ENCODE data around the gene GPX8. TPM values are rescaled to one million over a fixed set of nuclear protein-coding genes. Genes with fewer than 3 reads are reported as not detected.
A peak's percentile ranks its signal among the peaks of the same experiment; 100 is the strongest.

GPX8 gene
- 0.31 TPM for total RNA-seq (2013)
- not detected for polyA plus RNA-seq
- polyA minus RNA-seq: not detected in 2 replicates
- total RNA-seq: 0 to 1.7 (median 0) reads per million in 11 experiments

- H3K36me3 Mint-ChIP-seq: no peaks in the 10 kb centered on the region
- peaks cover 9% of the 10 kb centered on the region for H3K4me1 Mint-ChIP-seq
- peak in 2 of 3 donors; percentile 4 to 11 for DNase-seq
- peaks cover 12 to 23% of the 10 kb centered on the region in 2 donors for H3K27me3 ChIP-seq (ENCODE audit: control insufficient read depth in 2 of 2, insufficient read depth in 2 of 2, low read length in 2 of 2)
- no peak within 1 kb of the TSS for H3K27ac ChIP-seq (ENCODE audit: low read depth in 1 of 2, low read length in 2 of 2)
- peak within 1 kb of the TSS; percentile 34 for H3K4me2 ChIP-seq (replicated peaks; ENCODE audit: extremely low read depth, low read length, poor library complexity, severe bottlenecking)
- peak within 1 kb of the TSS in 1 of 2 donors; percentile 55 for H3K4me3 Mint-ChIP-seq
- whole genome bisulfite sequencing (ENCODE audit: insufficient coverage): 10% methylated on average over 3 of the region's 10 CpGs
- H3K27ac Mint-ChIP-seq: peak within 1 kb of the TSS in 2 of 7 donors; percentile 61 to 64
- no peaks in the 10 kb centered on the region for H4K20me1 ChIP-seq (ENCODE audit: insufficient read depth, low read length)
- H3K4me3 ChIP-seq (replicated peaks in 1 of 3; ENCODE audit: low read depth in 2 of 3, low read length in 3 of 3): no peak within 1 kb of the TSS
- H2AFZ ChIP-seq (ENCODE audit: insufficient read depth, low read depth, low read length, poor library complexity, severe bottlenecking): peak within 1 kb of the TSS; percentile 47
- H3K9me3 ChIP-seq (replicated peaks in 1 of 2; ENCODE audit: control insufficient read depth in 1 of 2, insufficient read depth in 1 of 2, low read length in 2 of 2): no peaks in the 10 kb centered on the region
- no peaks in the 10 kb centered on the region for H3K79me2 ChIP-seq (ENCODE audit: insufficient read depth, low read length)
- H3K9ac ChIP-seq (ENCODE audit: insufficient read depth, low read length, poor library complexity, severe bottlenecking): no peak within 1 kb of the TSS
- peak; percentile 21 for TF ChIP-seq CTCF (IDR thresholded peaks at IDR 0.05)
- H3K27me3 Mint-ChIP-seq (ENCODE audit: low read depth in 3 of 3): peaks cover 10 to 44% (median 26%) of the 10 kb centered on the region in 3 donors
- no peaks in the 10 kb centered on the region for H3K36me3 ChIP-seq (replicated peaks in 1 of 2; ENCODE audit: control insufficient read depth in 1 of 2, insufficient read depth in 2 of 2, low read length in 2 of 2)
- no peaks in the 10 kb centered on the region for H3K4me1 ChIP-seq (ENCODE audit: control insufficient read depth in 1 of 2, insufficient read depth in 2 of 2, low read length in 2 of 2)
- intact Hi-C loops (cut with micrococcal nuclease): no loop called here
- peaks cover 0 to 8% (median 2%) of the 10 kb centered on the region in 7 donors for H3K9me3 Mint-ChIP-seq
Observed at GRCh38 chr5:55159763-55160492, at the start of gene GPX8. GPX8 (plus strand) TSS chr5:55160171; CDS start chr5:55160193, 22 bp downstream.

- intact Hi-C loops (cut with micrococcal nuclease): no loop called here
- DNase-seq: no peak
- H3K27me3 ChIP-seq (ENCODE audit: control insufficient read depth in 2 of 2, insufficient read depth in 2 of 2, low read length in 2 of 2): no peaks in the 10 kb centered on the region
- H3K4me1 ChIP-seq (ENCODE audit: control insufficient read depth in 1 of 2, insufficient read depth in 2 of 2, low read length in 2 of 2): no peaks in the 10 kb centered on the region
- H3K27ac ChIP-seq (ENCODE audit: low read depth in 1 of 2, low read length in 2 of 2): no peak overlapping the region
- WGBS (ENCODE audit: insufficient coverage): 80% methylated on average over 1 of the region's 2 CpGs
- Mint-ChIP-seq H3K4me1 (no peaks in the 10 kb centered on the region), H3K9me3 (no peaks in the 10 kb centered on the region), H3K27me3 (ENCODE audit: low read depth in 3 of 3) (peaks cover 3 to 9% (median 4%) of the 10 kb centered on the region in 3 donors), H3K27ac (no peak overlapping the region), H3K4me3 (no peak overlapping the region), H3K36me3 (no peaks in the 10 kb centered on the region)
- H3K9ac ChIP-seq (ENCODE audit: insufficient read depth, low read length, poor library complexity, severe bottlenecking): no peak overlapping the region
- H4K20me1 ChIP-seq (ENCODE audit: insufficient read depth, low read length): no peaks in the 10 kb centered on the region
- H3K4me3 ChIP-seq (replicated peaks in 1 of 3; ENCODE audit: low read depth in 2 of 3, low read length in 3 of 3): no peak overlapping the region
- no peak for TF ChIP-seq CTCF (IDR thresholded peaks at IDR 0.05)
- no peaks in the 10 kb centered on the region for H3K79me2 ChIP-seq (ENCODE audit: insufficient read depth, low read length)
- H3K9me3 ChIP-seq (replicated peaks in 1 of 2; ENCODE audit: control insufficient read depth in 1 of 2, insufficient read depth in 1 of 2, low read length in 2 of 2): no peaks in the 10 kb centered on the region
- no peak overlapping the region for H2AFZ ChIP-seq (ENCODE audit: insufficient read depth, low read depth, low read length, poor library complexity, severe bottlenecking)
- H3K36me3 ChIP-seq (replicated peaks in 1 of 2; ENCODE audit: control insufficient read depth in 1 of 2, insufficient read depth in 2 of 2, low read length in 2 of 2): no peaks in the 10 kb centered on the region
- H3K4me2 ChIP-seq (replicated peaks; ENCODE audit: extremely low read depth, low read length, poor library complexity, severe bottlenecking): no peak overlapping the region
Observed at GRCh38 chr5:55110217-55110616, 49.8 kb upstream of the GPX8 start.
